GM18951 (cell line): ENCODE measurements around the gene MRAS.
"Not testable (repeated sequence)": the region's sequence is repeated elsewhere in the genome, so short reads cannot be mapped to it uniquely, and the experiment has no call there.

ENCODE experiments used
- POLR2A ChIP-seq: IDR thresholded peaks from 4 replicates; pipeline ENCODE4 v1.6.1; 2011; ENCODE audit warnings: mild to moderate bottlenecking; ENCODE audit not compliant: insufficient read length, insufficient read depth; ENCODE audit errors: extremely low read depth
- in situ Hi-C: fragments of 300-500 bp; cut with MboI; formaldehyde crosslinking; loops from one replicate; pipeline ENCODE4 v1.12.0; 2022; ENCODE audit warnings: low sequenced_read_pairs, mixed read lengths, inconsistent platforms; ENCODE audit not compliant: unreplicated experiment

The MRAS gene

GRCh38 chr3:138396752-138397410 lies 48.5 kb downstream of the MRAS start:
- in situ Hi-C loops: no loop called here
- no peak for TF ChIP-seq POLR2A

- in situ Hi-C loops: no loop called here
Measured at GRCh38 chr3:138397983-138398382, 49.6 kb downstream of the MRAS start.

GRCh38 chr3:138398791-138399575 lies 50.6 kb downstream of the MRAS start:
- TF ChIP-seq POLR2A: no peak
- in situ Hi-C loops: no loop called here

More at GRCh38 chr3:138397983-138398382, 49.6 kb downstream of the MRAS start:
- TF ChIP-seq POLR2A: no peak

GRCh38 chr3:138399766-138400165 lies 51.4 kb downstream of the MRAS start:
- in situ Hi-C loops: no loop called here

GRCh38 chr3:138400651-138401070 lies 52.3 kb downstream of the MRAS start:
- no peak for TF ChIP-seq POLR2A
- in situ Hi-C loops: no loop called here

More at GRCh38 chr3:138399766-138400165, 51.4 kb downstream of the MRAS start:
- no peak for TF ChIP-seq POLR2A

GRCh38 chr3:138401834-138402233 lies 53.5 kb downstream of the MRAS start:
- in situ Hi-C loops: no loop called here
- TF ChIP-seq POLR2A: no peak

- no peak for TF ChIP-seq POLR2A
- in situ Hi-C loops: no loop called here
Measured at GRCh38 chr3:138404121-138404520, 55.7 kb downstream of the MRAS start.

- in situ Hi-C loops: no loop called here
- no peak for TF ChIP-seq POLR2A
Measured at GRCh38 chr3:138405001-138405400, 56.6 kb downstream of the MRAS start.

GRCh38 chr3:138405486-138405885 lies 57.1 kb downstream of the MRAS start:
- no peak for TF ChIP-seq POLR2A
- in situ Hi-C loops: no loop called here

GRCh38 chr3:138406606-138407005 lies 58.2 kb downstream of the MRAS start:
- in situ Hi-C loops: no loop called here
- TF ChIP-seq POLR2A: no peak

- in situ Hi-C loops: no loop called here
- no peak for TF ChIP-seq POLR2A
Measured at GRCh38 chr3:138407236-138407907, 59.0 kb downstream of the MRAS start.

- in situ Hi-C loops: no loop called here
- TF ChIP-seq POLR2A: no peak
Measured at GRCh38 chr3:138408751-138409570, 60.6 kb downstream of the MRAS start.

GRCh38 chr3:138412821-138413551 lies 64.6 kb downstream of the MRAS start:
- in situ Hi-C loops: no loop called here
- no peak for TF ChIP-seq POLR2A

- in situ Hi-C loops: not testable (repeated sequence)
Measured at GRCh38 chr3:138416236-138416635, 67.9 kb downstream of the MRAS start.
